NCI-H1092 (cell line): ENCODE measurements around the gene ECT2.
"Not testable (repeated sequence)": the region's sequence is repeated elsewhere in the genome, so short reads cannot be mapped to it uniquely, and the experiment has no call there.

Source experiments
- DNase-seq: peaks from one replicate; lab custom pipeline; 2025; lab: John Stamatoyannopoulos, UW

Gene ECT2

DNA sequence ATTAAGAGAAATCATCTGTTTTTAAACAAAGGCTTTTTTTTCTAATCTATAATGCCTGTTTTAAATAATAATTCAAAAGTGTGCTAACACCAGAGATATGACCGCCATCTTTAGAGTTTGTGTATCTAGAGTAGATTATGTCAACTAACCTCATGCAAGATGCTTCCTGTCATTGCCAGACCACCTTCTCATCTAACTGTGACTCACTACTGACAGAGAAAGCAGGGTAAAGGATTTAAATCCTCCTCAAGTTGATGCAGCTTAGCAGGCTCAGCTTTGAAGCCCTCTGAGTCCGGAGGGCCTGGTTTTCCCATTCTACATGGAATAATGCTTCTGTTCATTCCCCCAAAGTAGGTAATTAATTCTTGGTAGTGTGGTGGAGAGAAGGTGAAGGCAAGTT lies 108.5 kb downstream of the ECT2 start:
- no peak for DNase-seq

DNA sequence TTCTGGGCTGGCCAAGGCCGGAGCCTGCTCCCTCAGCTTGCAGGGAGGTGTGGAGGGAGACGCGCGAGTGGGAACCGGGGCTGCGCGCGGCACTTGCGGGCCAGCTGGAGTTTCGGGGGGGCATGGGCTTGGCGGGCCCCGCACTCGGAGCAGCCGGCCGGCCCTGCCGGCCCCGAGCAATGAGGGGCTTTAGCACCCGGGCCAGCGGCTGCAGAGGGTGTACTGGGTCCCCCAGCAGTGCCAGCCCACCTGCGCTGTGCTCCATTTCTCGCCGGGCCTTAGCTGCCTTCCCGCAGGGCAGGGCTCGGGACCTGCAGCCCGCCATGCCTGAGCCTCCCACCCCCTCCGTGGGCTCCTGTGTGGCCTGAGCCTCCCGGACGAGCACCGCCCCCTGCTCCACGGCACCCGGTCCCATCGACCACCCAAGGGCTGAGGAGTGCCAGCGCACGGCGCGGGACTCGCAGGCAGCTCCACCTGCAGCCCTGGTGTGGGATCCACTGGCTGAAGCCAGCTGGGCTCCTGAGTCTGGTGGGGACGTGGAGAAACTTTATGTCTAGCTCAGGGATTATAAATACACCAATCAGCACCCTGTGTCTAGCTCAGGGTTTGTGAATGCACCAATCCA lies 116.3 kb downstream of the ECT2 start:
- not testable (repeated sequence) for DNase-seq

DNA sequence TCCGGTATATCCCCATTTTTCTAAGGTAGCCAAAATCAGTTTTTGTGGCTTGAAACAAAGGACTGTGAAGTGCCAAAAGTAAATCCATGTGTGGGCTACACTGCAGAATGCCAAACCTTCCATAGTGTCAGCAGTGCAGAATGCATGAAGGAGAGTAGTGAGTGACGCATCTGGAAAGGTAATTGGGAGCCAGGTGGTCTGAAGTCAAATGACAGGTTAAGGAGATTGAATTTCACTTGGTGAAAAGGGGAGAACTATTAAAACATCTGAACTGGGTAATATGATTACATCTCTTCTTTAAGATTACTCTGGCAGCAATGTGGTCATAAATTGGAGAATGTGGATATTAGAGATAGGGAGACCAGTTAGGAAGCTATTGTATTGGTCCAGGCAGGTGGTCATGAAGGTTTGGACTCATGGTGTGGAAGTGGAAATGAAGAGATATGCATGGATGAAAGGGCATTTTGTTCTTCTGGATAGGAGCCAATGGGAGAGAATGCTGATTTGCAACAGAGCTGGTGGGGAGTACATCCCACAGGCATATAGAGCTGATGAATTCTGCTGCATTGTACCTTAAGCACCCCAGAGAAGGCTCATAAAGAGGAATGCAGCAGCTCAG lies 118.2 kb downstream of the ECT2 start:
- DNase-seq = peak; percentile 25

DNA sequence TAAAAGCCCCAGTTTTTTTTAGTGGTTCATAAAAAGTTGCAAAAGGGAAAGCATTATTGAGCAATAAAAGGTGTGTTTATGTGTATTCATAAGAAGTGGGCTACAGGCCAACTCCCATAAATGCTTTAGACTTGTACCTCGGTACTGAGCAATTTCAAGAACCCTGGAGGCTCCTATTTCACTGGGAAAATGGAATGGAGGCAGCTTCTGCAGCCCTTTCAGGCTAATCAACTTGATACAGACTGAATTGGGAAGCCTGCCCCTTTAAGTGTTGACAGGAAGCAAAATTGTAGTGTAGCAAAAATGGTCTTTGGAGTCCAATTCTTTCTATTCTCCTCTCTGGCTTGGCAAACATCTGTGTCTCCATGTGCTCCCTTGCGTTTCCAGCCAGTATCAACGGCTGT lies 118.8 kb downstream of the ECT2 start:
- peak; percentile 41 for DNase-seq

DNA sequence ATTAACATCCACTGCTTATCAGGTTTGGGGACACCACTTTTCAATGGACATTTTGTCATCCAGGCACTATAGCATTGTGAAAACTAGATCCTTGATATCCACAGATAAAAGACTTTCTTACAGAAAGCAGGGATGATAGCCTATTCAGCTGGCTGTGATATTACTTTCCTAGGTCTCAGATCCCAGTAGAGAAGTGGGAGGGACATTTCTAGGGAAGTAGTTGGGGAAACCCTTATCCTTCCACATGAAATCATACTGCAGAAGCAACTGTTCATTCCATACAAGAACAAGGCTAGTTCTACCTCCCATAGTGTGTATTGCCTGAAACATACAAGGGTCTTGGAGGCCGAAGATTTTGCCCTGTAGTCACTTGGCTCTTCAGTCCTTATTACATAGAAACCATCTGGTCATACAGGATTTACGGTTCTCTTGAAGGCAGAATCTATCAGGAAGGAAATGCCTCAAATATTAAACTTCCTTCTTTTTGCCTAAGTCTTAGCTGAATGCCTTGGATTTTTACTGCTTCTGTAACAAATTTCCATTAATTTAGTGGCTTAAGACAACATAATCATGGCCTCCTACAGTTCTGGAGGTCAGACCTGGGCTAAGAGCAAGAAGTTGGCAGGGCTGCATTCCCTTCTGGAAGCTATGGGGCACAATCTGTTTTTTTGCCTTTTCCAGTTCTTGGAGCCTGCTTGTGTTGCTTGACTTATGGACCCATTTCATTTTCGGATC lies 119.4 kb downstream of the ECT2 start:
- DNase-seq = no peak
